GM18508 (cell line): ENCODE measurements around the gene ZACN.

Experiments used
- ATAC-seq: cut with Tn5 transposase; IDR thresholded peaks from one replicate; pipeline ENCODE4 v1.9.1; 2021; ENCODE audit warnings: moderate number of reproducible peaks; ENCODE audit not compliant: insufficient read depth, unreplicated experiment

ZACN gene

DNA sequence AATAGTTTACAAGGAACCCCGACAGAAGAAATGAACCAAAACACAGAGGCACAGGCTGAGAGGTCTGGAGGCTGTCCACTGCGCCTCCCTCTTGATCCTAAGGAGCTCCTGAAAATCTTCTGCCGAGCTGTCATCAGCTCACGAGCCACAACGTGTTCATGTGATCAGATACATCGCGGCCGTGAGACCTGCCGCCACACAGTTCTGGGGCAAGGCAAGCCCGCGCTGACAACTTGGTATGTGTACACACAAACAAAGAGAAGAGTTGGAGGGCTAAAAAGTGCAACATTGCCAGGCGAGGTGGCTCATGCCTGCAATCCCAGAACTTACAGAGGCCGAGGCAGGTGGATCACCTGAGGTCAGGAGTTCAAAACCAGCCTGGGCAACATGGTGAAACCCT is 17.0 kb downstream of the ZACN start:
- no peak for ATAC-seq

DNA sequence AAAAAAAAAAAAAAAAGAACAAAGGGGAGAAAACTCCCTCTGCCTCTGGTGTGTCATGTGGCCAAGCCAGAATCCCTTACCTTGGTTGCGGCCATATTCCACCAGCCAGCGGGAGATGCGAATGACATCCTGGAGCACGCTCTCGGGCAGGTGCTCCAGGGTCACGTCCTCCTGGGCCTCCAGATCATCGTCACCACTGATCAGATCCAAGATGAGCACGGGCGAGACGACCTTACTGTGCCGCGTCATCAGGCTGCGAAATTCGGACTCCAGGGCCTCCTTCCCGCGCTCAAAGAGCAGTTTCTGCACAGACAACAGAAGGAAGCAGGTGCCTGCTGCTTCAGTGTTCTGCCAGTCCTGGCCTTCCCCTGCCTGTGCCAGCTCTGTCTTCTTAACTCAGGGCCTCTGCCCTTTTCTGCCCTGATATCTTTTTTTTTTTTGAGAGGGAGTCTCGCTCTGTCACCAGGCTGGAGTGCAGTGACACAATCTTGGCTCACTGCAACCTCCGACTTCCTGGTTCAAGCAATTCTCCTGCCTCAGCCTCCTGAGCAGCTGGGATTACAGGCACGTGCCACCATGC is 18.8 kb downstream of the ZACN start:
- ATAC-seq = no peak

DNA sequence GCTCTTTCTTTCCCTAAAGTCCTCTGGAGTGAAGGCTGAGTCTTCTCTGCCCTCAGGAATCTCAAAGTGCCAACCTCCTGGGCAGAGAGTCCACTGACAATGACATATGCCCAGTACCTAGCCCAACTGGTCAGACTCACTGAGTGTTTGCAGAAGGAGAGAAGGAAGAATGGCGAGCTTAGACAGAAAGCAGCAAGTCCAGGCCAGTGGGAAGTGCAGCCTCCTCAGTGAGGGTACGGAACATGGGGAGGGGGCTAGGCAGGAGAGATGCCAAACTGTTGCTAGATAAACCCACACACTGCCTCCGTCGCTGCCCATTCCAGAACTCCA is 23.9 kb downstream of the ZACN start:
- ATAC-seq = no peak

DNA sequence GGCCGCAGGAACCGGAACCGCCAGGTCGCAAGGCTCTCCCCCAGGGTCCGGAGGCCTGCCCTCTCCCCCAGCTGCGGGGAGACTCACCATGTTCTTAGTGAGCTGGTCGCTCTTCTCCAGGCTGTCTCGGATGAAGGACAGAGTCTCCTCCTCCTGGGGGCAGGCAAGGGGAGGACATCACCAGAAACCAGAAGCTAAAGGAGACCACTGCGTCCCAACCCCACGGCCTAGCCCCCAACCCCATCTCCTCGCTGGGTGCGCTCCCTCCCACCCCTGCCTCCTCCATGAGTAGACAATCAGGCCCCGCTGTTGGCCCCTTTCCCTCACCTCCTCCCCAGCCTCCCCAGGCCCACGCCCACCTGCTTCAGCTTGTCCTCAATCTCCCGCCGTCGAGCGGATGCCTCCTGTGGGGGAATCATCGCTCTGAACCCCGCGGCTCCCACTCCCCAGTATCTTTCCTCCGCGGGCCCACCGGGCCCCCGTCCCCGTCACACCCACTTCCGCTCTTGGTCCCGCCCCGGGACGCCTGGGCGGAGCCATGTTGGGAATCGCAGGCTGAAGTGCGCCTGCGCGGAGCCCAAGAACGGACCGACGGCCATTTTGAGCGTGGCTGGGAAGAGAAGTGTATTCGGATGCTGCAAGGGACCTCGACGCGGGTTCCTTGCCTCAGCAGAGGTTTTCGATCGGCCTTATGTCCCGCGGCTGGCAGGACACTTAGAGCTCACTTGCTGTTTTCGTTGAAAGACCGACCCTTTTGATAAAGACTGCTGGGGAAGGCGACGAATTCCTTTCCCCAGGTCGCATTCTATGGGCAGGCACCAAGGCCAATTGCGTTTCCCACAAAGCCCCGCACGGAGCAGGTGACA is 24.5 kb downstream of the ZACN start, which contains the start of gene EXOC7:
Gene EXOC7, minus strand, starts transcription at position 514 of the 866 bp plus-strand sequence. Its CDS starts 95 bp downstream, at position 419.
- ATAC-seq = no peak

DNA sequence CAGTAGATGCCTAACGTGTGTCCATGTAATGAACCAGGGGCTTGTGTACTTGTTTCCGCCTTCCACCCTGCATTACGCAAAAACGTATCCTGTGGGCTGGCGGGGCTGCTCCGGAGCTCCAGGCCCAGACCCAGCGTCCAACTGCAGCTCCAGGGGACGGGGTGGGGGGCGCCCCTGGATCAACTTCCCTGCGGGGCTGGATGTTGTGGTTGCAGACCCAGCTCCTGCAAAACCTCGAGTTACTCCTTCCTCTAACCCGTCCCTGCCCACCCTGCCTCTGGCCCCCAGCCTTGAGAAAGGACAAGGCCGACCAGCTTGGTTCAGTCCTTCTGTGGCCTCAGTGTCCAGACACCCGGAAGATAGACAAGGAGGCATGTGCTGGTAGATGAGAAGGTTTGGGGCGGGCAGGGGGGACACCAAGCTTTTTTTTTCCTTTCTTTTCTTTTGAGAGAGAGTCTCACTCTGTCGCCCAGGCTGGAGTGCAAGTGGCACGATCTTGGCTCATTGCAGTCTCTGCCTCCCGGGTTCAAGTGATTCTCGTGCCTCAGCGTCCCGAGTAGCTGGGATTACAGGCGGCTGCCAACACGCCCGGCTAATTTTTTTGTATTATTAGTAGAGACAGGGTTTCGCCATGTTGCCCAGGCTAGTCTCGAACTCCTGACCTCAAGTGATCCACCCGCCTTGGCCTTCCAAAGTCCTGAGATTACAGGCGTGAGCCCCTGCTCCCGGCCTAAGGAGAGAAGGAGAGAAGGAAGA is 25.3 kb downstream of the ZACN start:
- no peak for ATAC-seq

DNA sequence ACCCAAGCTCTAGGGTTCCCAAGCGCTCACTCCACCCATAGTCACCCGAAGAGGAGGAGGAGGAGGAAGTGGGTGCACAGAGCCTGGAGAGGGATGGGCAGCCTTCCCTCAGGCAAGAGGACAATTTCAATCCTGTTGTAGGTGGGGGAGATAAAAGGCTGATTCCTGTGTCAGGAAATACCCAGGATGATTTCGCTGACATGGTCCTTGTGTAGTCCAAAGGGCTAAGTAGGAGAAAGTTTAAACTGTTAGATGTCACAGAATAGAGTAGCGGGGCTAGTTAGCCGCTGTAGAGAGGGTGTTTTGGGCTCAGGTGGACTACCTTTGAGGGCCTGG is 25.9 kb downstream of the ZACN start:
- ATAC-seq = no peak

- ATAC-seq = no peak
Observed at GRCh38 chr17:76106703-76107102, 27.7 kb downstream of the ZACN start.

DNA sequence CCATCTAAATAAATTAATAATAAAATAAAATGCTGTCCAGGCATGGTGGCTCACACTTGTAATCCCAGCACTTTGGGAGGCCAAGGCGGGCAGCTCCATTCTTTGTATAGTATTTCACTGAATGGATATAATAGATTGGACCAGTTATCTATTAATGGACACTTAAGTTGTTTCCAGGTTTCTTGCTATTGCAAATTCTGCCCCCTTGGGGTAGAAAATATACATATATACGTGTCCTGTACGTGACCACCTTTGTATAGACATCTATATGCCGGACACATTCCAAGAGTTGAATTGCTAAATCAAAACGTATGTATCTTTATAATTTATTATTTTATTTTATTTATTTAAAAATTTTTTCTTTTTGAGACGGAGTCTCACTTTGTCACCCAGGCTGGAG is 28.5 kb downstream of the ZACN start:
- ATAC-seq = no peak

GRCh38 chr17:76111956-76112355 is 33.0 kb downstream of the ZACN start:
- ATAC-seq = no peak

GRCh38 chr17:76115138-76115754 is 36.3 kb downstream of the ZACN start:
- ATAC-seq = no peak

GRCh38 chr17:76119409-76120371 is 40.7 kb downstream of the ZACN start:
- ATAC-seq = no peak

- no peak for ATAC-seq
Observed at GRCh38 chr17:76120658-76121008, 41.7 kb downstream of the ZACN start.

- no peak for ATAC-seq
Observed at GRCh38 chr17:76121932-76122430, 43.0 kb downstream of the ZACN start.

DNA sequence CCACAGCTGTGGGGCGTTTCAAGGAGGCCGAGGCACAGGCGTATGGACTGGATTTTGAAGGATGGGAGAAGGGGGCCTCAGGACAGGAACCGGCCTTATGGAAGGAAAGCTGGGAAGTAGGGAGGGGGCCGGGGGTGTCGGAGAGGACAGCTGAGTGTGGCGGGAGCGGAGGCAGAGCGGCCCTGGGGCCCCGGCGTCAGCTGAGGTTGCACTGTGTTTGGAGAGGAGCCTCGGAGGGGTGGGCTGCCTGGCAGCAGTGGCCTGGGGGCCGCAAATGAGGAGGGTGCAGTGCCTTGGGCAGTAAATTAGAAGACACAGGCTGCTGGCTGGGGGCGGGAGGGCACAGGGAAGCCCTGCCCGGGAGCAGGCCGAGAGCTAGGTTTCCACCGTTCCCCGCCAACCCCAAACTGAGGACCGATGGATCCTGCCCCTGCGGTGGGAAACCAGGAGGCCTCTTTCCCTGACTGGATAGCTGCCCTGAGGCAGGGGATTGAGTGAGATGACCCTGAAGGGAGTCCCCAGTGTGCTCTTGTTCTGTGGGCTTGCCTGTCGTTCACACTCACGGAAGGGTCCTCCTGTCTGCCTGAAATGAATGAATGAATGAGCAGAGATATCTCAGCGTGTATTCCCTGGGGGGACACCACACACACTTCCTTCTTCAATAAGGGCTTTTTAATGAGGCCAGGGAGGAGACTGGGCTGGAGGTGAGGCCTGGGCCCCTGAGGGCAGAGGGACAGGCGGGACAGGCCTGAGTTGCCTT is 43.6 kb downstream of the ZACN start:
- no peak for ATAC-seq

DNA sequence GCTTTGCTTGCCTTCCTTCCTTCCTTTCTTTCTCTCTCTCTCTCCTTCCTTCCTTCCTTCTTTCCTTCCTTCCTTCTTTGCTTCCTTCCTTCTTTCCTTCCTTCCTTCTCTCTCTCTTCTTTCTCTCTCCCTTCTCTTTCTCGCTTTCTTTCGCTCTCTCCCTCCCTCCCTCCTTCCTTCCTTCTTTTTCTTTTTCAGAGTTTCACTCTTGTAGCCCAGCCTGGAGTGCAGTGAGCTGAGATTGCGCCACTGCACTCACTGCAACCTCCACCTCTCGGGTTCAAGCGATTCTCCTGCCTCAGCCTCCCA is 44.2 kb downstream of the ZACN start:
- no peak for ATAC-seq

DNA sequence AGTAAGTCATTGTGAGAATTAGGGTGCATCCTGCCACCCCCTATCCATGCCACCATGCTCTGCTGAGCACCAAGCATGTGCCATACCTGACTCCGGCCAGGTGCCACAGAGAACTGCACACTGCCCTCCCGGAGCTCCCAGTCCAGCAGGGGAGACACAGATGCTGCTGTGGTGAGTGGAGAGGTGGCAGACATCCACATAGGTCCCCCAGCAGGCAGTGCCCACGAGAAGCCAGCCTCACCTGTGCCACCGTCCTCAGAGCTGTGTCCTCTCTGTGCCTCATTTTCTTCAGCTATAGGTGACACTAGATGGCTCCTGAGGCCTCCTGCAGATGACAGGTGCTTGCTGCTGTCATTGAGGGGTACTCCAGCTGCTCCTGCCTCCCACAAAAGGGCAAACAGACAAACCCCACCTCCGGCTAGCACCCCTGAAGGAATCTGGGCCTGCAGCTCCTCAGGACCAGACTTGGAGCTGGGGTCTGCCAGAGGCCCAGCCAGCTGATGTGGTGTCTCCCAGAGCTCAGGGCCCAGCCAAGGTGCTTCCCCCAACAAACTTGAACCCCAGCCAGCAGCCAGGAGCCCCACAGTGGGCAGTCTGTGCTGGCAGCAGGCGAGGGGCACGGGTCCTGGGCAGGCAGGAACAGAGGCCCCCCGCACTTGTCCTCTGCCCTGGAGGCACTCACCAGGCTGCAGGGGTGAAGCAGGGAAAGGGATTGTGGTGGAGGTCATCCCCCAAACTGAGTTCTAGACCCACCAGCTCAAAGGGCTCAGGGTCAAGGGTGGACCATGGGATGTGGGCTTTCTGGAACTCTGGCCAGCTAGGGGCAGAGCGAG is 45.0 kb downstream of the ZACN start:
- ATAC-seq = no peak

GRCh38 chr17:76124582-76125390 is 45.8 kb downstream of the ZACN start:
- no peak for ATAC-seq

DNA sequence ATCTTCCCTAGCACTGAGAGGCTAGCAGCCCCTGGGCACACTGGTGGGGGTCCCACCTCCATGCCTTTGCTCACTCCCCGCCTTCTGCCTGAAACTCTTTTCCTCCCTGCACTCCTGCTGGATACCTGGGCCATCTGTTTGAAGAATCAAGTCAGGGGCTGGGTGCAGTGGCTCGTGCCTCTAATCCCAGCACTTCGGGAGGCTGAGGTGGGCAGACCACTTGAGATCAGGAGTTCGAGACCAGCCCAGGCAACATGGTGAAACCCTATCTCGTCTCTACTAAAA is 46.4 kb downstream of the ZACN start:
- no peak for ATAC-seq
